ENCODE measurements around the gene AUTS2. TPM values are rescaled to one million over a fixed set of nuclear protein-coding genes. Genes with fewer than 3 reads are reported as not detected.

Gene AUTS2
- total and polyA plus RNA-seq, 9 of the 15 experiments (the other 6 are each of a cell fraction or from before 2014, with no cell fraction given): 0.58 TPM; not detected in 8

- TF ChIP-seq TARDBP (IDR thresholded peaks at IDR 0.05) (no peak), GABPB2 (CRISPR knock-in tag; conservative IDR thresholded peaks at IDR 0.05) (no peak), HES1 (IDR thresholded peaks at IDR 0.05; ENCODE audit: low read depth) (no peak), ZNF197 (CRISPR knock-in tag; IDR thresholded peaks at IDR 0.05; ENCODE audit: low read depth) (no peak), ETV6 (IDR thresholded peaks at IDR 0.05; ENCODE audit: borderline replicate concordance in 1 of 2, low read depth in 2 of 2, low read length in 1 of 2) (no peak), ETV6 (CRISPR knock-in tag; IDR thresholded peaks at IDR 0.05; ENCODE audit: borderline replicate concordance) (no peak), MAZ (CRISPR knock-in tag; conservative IDR thresholded peaks at IDR 0.05 in 1 of 2, IDR thresholded peaks at IDR 0.05 in 1 of 2) (no peak)
- H3K4me1 ChIP-seq (replicated peaks in 1 of 2; ENCODE audit: control insufficient read depth in 2 of 2, insufficient read depth in 2 of 2, low read length in 2 of 2): no peaks in the 10 kb centered on the region
- no peaks in the 10 kb centered on the region for H3K27me3 ChIP-seq (ENCODE audit: control insufficient read depth in 2 of 2, insufficient read depth in 2 of 2, low read length in 2 of 2)
- FAIRE-seq (no peak), ATAC-seq (no peak), DNase-seq (ENCODE audit: extremely low read depth in 1 of 4, low spot score in 3 of 4) (no peak)
- ChIA-PET POLR2A (no interaction called here), CTCF (ENCODE audit: low intra/inter-chr PET ratio) (no interaction called here)
- in situ Hi-C loops (cut with MboI): no loop called here
- H3K9ac ChIP-seq (ENCODE audit: insufficient read depth in 1 of 2, low read depth in 2 of 2, low read length in 2 of 2): no peak overlapping the region
- H3K4me3 ChIP-seq: no peak overlapping the region
- no peak overlapping the region for H3K4me2 ChIP-seq (ENCODE audit: insufficient read depth, low read length)
- intact Hi-C loops (cut with micrococcal nuclease): no loop called here
- no peak overlapping the region for H2AFZ ChIP-seq (ENCODE audit: low read depth, low read length)
- no peaks in the 10 kb centered on the region for H3K9me3 ChIP-seq (replicated peaks; ENCODE audit: control insufficient read depth, insufficient read depth, low read depth, low read length)
- no peaks in the 10 kb centered on the region for H3K79me2 ChIP-seq (ENCODE audit: control insufficient read depth, insufficient read depth, low read length)
- no peaks in the 10 kb centered on the region for H3K9me1 ChIP-seq (ENCODE audit: control insufficient read depth, insufficient read depth, low read length)
- no peaks in the 10 kb centered on the region for H4K20me1 ChIP-seq (replicated peaks; ENCODE audit: control insufficient read depth, insufficient read depth, low read length)
- BruUV-seq (replicated peaks): no TSS peak
- H3K27ac ChIP-seq (ENCODE audit: extremely low read depth, low read depth, low read length): no peak overlapping the region
- H3K36me3 ChIP-seq (ENCODE audit: control insufficient read depth, insufficient read depth, low read length): no peaks in the 10 kb centered on the region
- 4% methylated on average over 6 of the region's 6 CpGs for whole genome bisulfite sequencing (ENCODE audit: insufficient coverage, low coverage, missing lambda C conversion rate)
These were observed 776.7 kb downstream of the AUTS2 start for GRCh38 chr7:70374772-70375533.
